Inflammatory macrophage treated with lipopolysaccharide for 1 hour (primary cell): ENCODE measurements around the gene MANSC4.

Experiments used
- DNase-seq, 2 donors: peaks; one replicate each; pipeline ENCODE4 v3.0.0-alpha.2; 2020 to 2022

Gene MANSC4

DNA sequence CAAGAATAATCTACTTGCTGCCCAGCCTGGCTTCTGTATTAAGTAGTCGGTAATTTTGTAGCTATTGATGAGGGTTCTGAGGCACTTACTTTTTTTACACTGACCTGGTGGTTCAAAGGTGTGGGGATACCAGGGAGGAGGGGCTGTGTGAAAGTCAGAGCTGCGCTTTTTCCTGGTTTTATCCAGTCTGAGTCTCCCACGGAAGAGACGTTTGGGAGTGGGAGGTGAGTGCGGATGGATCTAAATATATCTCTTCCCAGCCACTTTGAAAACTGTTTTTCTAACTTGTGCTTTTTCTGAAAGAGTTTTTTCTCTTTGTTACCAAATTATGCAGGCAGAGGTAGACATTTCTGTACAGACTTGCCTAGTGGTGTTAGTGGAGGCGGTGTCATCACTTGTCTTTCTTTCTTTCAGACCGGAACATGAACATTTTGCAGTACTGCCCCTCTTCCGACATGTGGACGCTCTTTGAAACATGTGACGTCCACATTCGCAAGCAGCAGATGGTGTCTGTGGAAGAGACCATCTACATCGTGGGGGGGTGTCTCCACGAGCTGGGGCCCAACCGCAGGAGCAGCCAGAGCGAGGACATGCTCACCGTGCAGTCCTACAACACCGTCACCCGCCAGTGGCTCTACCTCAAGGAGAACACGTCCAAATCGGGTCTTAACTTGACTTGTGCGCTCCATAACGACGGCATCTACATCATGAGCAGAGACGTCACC, 17.4 kb upstream of the MANSC4 start:
- DNase-seq, result no peak

DNA sequence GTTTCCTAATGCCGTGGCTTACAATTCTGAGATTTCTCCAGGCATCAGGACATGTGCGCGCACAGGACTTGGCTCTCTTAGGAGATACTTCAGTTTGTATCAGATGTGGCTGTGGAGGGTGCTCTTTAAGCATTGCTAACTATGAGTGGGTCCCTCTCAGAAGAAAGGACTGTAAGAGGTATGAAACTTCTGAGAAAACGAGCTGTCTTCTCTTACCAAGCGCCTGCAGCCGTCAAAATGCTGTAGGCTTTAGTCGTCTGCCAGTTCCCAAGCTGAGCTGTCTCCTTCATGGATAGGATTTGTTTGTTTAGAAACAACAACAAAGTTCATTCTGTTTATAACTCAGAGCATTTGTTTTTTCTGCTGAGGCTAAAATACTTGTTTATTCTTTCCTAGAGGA, 16.1 kb upstream of the MANSC4 start:
- DNase-seq, result no peak

DNA sequence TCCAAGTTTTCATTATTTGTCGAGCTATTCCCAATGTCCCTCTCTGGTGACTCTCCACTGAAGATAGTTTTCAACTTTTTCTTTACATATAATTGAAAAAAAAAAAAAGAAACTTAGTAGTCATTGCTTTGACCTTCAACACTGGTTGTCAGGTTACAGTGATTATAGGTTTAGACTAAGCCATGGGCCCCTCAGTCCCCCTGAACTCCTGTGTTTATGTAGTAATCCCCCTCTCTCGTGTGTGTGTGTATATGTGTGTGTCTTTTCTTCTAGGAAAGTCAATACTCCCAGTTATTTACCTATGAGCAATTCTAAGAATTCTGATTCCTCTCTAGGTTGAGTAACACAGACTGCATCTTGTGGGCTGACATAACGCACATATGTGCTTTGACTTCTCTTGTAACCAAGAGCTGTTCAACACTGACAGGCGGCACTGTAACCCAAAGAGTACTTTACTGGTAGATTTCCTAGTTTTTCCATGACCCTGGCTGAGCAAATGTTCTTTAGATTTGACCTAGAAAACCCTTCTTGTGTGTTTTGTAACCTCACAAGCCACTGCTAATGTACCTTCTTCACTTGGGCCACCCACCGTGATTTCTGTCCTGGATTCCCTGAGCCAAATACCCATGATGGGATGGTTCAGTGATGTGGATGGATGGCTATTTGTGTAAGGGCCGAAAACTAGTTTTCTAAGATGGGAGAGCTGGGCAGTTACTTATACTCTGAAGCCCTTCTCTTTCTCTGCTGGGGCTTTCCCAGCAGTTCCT, 15.0 kb upstream of the MANSC4 start:
- DNase-seq, result no peak

DNA sequence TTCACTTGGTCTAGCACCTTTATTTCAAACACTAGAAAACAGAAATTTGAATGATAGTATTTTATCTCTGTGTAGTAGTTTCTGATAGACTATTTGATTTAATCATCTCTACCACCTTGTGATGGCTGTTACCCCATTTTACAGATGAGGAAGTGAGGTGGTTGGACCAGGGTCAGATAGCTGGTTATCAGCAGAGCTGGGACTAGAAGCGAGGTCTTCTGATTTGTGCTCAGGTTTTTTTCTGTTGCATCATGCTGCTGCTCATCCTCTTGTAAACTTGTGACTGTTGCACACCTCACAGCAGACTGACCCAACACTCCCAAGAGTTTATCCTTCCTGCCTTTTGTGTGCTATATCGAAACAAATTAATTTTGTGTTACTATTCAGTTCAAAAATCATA, 10.1 kb upstream of the MANSC4 start:
- DNase-seq, result no peak

DNA sequence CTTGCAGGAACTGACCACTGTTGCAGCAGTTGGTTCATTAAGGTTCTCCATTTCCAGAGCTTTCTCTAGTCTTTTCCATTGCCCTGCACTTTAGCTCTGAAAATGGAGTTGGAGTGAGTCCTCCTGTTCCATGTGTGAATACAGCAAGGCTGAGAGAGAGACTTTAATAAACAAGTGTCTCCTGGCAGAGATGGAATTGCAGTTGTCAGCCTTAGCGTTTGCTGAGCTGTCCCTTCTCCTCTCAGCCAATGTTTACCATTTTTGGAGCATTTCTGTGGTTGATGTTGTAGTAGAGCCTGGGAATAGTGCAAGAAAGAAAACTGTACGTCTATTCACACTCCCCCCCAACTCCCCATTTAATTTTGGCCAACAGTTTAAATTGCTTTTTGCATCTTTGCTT, 7.5 kb upstream of the MANSC4 start:
- no peak for DNase-seq

DNA sequence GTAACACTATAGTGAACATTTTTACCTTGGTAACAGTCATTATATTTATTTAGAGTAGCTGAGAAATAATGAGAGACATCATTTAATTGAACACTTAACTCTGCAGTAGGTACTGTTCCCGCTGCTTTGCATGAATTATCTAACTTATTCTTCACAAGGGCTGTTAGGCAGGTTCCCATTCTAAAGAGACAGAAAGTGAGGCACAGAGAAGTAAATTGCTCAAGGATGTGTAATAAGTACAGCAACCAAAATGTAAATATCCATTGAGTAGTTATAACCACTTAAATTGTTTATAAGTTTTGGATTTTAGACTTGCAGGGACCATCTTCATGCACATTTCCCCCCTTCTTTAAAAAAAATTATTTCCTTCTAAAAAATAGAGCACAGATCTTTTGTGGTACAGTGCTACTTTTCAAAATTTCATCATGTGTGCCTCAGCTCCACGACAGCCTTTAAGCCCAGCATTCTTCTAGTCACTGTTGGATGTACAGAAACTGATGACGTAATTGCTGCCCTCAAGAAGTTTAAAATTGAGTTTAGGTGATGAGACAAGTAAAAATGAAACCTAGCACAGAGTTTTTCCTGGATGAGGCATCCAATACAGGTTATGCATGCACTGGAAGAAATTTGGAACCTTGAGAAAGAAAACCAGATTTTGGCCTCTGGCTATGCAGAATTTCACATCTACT, 6.0 kb upstream of the MANSC4 start:
- DNase-seq, result peak; percentile 24 to 32

DNA sequence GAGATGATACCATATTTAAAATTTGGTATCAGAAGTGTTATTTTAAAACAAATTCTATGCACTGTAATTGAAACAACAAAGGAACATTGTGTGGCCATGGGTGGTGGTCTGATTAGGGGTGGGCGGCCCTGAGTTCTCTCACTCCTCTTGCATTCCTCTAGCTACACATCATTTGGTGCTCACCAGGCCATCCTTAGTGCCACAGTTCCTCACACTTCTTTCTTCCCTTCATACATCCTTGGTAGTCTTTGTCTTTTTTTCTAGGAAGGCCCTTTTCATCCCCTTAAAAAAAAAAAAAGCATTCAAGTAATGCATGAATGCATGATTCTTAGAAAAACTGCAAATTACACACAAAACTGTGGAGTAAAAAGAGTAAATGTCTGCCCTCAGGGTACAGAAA, 2.4 kb upstream of the MANSC4 start:
- DNase-seq, result no peak

DNA sequence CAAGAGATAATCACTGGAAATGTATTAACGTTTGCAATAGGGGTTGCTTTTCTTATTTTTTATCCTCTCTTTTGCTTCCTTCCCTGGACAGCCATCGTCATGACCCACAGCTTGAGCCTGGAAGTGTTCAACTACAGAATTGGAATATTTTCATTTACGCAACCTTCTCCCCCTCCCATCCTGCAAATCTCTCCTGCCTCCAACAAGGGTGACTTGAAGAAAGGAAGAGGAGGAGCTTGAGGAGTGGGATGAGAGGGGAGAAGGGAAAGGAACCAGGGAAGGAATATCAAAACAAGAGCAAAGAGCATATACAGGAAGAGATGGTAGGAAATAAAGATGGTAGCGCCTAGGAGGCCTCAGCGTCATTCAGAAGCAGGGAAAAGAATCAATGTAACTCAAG, 1.6 kb upstream of the MANSC4 start:
- DNase-seq, result no peak

DNA sequence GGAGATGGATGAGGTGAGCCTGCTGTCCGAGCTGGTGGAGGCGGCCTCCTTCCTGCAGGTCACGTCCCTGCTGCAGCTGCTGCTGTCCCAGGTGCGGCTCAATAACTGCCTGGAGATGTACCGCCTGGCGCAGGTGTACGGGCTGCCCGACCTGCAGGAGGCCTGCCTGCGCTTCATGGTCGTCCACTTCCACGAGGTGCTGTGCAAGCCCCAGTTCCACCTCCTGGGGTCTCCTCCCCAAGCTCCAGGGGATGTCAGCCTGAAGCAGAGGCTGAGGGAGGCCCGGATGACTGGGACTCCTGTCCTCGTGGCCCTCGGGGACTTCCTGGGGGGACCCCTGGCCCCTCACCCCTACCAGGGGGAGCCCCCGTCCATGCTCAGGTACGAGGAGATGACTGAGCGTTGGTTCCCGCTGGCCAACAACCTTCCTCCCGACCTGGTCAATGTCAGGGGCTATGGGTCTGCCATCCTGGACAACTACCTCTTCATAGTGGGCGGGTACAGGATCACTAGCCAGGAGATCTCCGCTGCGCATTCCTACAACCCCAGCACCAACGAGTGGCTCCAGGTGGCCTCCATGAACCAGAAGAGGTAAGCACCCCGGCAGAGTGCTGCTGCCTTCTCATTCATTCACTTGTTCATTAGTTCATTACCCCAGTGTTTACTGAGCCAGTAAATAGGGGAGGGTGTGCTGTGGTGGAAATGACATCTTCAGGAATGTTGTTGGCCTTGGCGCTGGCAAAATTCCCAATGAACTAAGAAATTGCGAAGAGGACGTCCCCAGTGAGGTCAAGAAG, 774 bp upstream of the MANSC4 start:
- DNase-seq, result no peak

DNA sequence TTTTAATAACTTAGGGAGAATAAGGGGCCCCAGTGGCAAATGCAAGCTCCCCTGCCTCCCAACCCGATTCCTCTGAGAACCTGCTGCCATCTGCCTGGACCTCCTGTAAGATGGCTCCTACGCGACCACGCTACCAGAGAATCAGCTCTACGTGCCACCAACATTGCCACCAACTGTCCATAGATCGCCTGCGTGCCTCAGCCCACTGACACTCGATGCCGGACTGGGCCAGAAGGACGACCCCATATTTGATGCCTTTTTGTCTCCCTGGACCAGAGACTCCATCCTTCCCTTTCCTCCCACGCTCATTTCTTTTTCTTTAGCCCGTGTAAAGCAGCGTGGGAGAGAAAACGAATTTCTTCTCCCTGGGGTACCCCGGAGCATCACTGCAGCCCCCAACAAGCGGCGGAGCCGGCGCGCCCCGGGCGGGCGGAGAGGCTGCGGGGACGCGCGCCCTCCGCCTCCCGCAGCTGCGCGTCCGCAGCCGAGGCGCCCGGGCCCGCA, 568 bp downstream of the MANSC4 start:
- peak in 1 of 2 donors; percentile 16 for DNase-seq

DNA sequence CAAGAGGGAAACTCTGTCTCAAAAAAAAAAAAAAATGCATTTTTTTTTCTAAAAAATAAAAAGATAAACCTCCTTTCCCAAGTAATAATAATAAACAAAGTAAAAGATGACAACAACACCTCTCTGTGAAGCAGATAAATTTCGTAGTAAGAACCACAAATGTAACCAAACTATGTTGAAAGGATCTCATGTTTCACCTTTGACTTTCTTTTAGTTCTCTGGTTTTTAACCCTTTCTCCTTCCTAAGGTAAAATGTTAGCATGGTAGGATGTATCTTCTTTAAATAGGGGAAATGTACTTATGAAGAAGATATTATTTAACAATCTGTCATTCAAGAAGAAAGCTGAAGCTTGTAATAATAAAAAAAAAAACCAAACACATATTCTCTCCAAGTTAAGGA, 1.8 kb downstream of the MANSC4 start:
- DNase-seq, result no peak

DNA sequence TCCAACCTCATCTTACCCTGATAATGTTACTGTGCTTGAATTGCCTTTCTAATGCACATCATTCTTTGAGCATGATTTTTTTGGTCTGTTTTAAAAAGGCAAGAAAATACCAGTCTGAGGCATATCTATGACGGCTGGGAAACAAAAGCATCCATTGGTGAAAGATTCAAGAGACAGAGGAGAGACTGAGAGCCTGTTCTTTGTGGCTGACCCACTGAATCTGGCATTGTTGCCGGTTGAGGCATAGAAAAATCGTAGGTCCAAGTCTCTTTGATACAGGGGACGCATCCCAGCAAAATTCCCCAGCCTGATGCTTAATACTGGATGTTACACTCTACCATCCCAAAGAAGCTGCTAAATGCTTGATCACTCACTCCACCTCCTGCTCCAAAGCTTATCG, 2.9 kb downstream of the MANSC4 start:
- DNase-seq, result no peak

DNA sequence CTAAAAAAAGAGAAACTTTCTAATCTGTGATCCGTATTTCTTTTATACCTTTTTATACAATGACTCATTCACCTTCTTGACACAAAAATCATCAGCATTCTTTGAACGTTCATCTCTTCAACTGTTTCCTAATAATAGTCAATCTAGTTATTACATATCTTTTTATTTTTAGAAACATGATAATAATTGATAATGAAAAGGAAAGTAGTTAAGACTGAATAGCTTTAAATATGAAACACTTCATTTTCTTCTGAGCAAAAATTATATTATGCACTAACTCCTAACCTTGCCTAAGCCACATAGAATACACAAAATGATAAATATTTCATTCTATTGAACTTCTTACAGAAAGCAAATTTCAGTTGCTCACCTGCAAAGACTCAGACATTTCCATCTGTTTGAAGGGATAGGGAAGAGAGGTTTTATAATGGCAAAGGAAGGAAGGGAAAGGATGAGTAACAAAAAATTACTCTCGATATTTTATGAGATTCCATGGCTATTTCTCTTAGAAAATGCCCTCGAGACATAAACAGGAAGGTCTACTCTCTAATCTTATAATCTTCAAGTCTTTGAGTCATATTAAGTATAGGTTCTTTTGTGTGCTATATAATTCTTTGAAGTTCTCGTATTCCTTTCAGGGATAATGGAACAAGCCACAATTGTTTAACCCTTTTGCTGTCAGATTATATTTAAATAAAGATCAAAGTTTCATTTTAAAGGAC, 7.5 kb downstream of the MANSC4 start:
- DNase-seq, result no peak

DNA sequence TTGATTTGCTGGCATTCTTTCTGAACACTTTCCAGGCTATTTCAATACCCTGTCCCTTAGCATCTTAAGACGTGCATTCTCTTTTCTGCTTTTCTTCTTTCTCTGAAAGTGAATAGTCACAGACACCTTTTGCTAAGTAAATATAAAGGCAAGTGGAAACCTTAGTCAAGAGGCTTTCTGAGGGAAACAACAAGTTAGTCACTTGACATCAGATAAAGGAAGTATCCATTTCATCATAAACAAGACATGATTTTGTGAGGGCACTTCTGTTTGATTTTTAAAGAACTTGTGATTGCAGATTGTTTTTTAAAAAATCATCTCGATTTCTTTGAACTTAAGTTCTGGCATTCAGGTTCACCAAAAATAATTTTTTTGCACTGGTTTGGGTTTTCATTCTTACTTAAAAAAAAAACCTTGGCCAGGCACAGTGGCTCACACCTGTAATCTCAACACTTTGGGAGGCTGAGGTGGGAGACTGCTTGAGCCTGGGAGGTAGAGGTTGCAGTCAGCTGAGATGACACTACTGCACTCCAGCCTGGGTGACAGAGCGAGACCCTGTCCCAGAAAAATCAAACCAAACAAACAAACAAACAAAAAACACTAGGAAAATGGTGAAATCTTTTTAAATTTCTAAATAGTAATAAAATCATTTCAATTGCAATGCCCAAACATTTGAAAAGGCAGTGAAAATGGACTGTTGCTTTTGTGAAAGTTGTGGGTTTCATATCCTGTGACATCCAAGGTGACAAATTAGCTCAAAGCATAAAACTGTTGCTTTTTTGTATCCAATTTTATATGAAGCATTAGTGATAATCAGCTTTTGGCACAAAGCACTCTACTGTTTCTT, 8.3 kb downstream of the MANSC4 start:
- DNase-seq, result peak; percentile 35 to 50

DNA sequence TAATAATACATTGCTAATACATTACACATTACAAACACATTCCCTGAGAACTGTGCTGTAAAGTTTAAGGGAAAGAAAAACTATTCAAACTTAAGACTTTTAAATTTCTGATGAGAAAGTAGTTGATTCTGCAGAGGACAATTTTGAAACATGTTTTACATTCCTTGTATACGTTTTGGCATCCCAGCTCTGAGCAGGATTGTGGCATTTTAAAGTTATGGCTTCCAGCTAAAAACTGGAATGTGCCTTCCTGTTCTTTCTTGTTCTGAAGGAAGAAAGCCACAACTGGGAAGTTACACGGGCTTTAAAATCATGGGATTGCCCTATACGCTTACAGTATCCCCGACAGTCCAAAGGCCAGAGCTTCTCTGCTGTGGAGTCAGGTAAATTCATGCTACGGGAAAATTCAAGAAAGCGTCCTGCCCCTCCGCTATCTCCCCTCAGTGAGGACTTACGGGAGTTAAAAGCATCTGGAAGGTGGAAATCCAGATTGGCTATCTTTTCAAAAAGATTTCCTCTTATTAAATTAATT, 10.8 kb downstream of the MANSC4 start:
- DNase-seq, result no peak

DNA sequence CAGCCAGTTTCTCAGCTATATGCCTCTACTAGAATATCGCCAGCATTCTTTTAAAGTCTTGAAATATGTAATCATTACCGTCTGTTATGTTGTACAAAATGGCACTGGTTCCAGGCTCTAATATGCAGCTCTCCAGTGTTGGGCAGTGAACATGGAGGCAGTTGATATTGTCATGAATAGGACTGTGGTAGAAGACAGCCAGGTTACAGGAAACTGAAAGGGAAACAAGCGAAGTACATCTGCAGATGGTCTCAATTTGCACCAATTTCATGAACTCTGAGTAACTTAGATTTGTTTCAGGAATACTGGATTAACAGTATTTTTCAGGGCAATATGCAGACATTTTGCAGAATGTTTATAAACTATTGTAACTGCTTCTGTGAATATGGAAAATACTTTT, 13.4 kb downstream of the MANSC4 start:
- DNase-seq, result no peak

DNA sequence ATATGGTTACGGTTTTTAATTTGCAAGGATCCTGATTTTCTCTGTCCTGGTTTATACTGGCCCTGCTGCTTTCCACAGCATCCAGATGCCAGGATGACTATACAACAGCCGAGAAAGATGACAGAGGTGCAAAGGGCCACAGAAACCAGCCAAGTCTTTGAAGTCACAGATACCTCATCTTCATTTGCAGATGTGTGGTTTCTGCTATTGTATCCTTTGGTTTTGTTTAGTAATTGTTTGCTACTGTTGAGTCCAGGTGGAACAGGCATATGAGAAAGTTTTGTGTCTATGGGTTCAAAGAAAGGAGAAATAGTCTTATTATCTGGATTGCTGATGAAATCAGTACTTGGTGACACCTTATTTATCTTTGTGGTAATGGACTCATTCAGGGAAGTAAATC, 17.3 kb downstream of the MANSC4 start:
- DNase-seq, result no peak

DNA sequence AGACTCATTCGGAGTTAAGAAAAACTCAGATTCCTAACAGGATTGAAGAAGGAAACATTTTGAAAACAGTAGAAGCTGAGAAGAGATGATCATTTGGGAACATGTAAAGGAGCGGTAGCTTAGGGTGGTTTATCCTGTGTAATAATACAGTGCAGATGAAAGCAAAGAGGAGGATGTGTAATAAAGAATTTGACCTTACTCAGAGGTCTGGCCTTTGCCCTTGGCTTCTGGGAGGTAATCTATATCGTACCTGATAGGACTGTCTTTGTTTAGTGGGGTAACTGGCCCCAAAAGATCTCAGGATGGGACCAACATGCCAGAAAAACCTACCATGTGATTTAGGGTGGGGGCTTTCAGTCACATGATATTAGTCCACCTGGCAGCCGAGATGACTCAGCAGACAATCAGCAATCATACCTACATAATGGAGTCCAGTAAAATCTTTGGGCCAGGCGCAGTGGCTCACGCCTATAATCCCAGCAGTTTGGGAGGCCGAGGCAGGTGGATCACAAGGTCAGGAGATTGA, 23.3 kb downstream of the MANSC4 start:
- DNase-seq, result no peak

DNA sequence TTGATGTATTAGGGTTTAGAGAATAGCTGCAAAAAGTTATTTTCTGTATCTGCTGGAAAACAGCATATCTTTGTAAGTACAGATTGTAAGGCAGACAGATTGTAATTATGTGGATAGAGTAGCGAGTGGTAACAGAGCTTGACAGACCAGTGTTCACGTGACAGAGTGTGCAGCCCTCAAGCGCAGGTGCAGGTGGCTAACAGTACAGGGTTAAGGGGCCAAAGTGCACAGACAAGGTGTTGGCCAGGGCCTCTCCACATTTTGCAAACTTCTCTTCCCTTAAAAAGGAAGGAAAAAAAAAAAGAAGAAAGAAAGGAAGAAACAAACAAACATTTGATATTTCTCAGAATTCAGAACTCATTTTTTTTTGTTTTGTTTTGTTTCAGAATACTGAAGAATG, 25.2 kb downstream of the MANSC4 start:
- DNase-seq, result no peak

DNA sequence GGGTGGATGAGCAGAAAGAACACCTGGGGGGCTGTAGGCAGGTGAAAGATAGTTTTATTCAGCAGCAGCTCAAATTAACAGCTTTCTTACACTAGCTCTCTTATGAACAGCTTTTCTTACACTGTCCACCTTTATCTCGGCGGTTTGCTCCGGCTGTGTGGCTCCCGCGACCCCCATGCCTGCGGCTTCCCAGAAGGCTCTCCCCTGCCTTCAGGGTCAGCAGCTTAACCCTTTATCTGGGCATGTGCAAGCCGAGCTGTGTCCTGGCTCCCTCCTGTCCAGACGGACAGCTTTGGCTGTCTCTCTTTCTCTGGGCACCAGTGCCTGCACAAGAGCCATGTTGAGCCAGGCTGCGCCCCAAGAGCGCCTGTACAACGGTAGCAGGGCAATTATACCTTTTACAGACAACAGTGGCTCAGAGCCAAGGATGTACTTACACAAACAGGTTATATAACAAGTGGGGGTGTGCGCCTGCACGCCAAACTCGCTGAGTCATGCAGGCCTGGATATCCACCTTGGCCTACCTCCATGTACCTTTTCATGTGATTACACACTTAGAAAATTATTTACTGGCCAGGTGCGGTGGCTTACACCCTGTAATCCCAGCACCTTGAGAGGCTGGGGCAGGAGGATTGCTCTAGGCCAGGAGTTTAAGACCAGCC, 28.5 kb downstream of the MANSC4 start:
- DNase-seq, result no peak
